Dermis blood vessel endothelial cell (primary cell): ENCODE results near the gene PCDHGB3. TPM values are rescaled to one million over a fixed set of nuclear protein-coding genes. Genes with fewer than 3 reads are reported as not detected.
"Not testable (repeated sequence)": the region's sequence is repeated elsewhere in the genome, so short reads cannot be mapped to it uniquely, and the experiment has no call there.

ENCODE experiments used
- DNase-seq: peaks from one replicate; pipeline ENCODE4 v3.0.0; 2010
- total RNA-seq: library from RNA; depleted of rRNA; stranded (reverse); fragments of >200 nt; gene quantifications from 2 replicates; pipeline ENCODE4 v1.2.3, GENCODE V29; 2014

PCDHGB3 gene
- total RNA-seq, 1 donor from 2014 or later, result 3.6 TPM

- peak; percentile 70 for DNase-seq
Measured at GRCh38 chr5:141359790-141360426, 10.1 kb upstream of the PCDHGB3 start, which contains the start of gene PCDHGB2. TSS of gene PCDHGB2 (plus strand) at chr5:141359994. CDS start at chr5:141360136, 142 bp downstream.

DNA sequence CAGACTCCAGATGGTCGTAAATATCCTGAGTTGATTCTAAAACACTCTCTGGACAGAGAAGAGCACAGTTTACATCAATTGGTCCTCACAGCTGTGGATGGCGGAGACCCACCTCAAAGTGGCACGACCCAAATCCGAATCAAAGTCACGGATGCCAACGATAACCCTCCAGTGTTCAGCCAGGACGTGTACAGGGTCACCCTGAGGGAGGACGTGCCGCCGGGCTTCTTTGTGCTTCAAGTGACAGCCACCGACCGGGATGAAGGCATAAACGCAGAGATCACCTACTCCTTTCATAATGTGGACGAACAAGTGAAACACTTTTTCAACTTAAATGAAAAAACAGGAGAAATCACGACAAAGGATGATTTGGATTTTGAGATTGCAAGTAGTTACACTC is 9.4 kb upstream of the PCDHGB3 start:
- no peak for DNase-seq

DNA sequence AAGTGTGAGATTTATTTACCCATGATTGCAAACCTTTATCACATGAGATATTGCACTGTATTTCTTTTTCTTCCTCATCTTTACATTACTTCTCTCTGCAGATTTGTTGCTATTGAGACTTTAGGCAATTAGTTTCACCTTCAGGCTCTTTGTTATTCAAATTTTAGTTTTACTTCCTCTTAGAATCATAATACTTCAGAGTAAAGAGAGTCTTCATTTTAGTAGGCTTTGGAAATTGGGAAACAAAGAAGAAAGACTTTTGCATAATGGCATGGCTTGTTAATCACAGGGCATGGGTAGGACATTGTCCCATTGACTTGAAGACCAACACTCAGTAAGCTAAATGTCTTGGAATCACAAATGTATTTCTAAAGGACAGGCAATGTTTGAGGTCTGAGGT is 7.3 kb upstream of the PCDHGB3 start:
- DNase-seq, result no peak

DNA sequence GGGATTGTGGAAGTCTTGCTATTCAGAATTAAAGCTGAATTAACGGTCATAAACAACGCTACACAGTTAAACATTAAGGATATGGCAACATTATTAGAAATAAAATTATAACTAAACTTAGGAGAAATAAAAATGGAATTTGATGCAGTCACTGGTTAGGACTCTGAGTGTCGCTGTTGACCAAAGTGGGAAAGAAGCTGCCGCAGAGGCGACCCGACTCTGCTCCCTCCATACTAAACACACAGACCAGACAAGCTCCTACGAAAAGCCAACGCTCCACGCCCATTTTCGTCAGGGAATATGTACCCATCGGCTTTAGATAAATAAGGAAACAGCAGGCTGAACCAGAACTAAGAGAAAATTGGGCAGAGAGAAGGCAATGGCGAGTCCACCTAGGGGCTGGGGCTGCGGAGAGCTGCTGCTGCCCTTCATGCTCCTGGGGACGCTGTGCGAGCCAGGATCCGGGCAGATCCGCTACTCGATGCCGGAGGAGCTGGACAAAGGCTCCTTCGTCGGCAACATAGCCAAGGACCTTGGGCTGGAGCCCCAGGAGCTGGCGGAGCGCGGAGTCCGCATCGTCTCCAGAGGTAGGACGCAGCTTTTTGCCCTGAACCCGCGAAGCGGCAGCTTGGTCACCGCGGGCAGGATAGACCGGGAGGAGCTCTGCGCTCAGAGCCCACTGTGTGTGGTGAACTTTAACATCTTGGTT is 5.9 kb upstream of the PCDHGB3 start, which contains the start of gene PCDHGA5:
Gene PCDHGA5, plus strand, starts transcription at position 211 of the 709 bp plus-strand sequence. Its CDS starts 169 bp downstream, at position 380.
- DNase-seq, result peak; percentile 32

DNA sequence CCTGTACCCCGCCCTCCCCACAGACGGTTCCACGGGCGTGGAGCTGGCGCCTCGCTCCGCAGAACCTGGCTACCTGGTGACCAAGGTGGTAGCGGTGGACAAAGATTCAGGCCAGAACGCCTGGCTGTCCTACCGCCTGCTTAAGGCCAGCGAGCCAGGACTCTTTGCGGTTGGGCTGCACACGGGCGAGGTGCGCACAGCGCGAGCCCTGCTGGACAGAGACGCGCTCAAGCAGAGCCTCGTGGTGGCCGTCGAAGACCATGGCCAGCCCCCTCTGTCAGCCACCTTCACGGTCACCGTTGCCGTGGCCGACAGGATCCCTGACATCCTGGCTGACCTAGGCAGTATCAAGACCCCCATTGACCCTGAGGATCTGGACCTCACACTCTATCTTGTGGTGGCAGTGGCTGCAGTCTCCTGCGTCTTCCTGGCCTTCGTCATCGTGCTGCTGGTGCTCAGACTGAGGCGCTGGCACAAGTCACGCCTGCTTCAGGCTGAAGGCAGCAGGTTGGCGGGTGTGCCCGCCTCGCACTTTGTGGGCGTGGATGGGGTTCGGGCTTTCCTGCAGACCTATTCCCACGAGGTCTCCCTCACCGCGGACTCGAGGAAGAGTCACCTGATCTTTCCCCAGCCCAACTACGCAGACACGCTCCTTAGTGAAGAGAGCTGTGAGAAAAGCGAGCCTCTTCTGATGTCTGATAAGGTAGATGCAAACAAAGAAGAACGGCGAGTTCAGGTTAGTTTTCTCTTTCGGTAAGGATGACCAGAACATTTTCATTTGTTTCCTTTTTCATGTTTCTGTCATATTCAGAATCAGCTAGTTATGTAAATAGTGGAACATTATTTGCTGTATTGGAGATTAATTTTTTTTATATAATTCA is 3.8 kb upstream of the PCDHGB3 start:
- DNase-seq, result no peak

DNA sequence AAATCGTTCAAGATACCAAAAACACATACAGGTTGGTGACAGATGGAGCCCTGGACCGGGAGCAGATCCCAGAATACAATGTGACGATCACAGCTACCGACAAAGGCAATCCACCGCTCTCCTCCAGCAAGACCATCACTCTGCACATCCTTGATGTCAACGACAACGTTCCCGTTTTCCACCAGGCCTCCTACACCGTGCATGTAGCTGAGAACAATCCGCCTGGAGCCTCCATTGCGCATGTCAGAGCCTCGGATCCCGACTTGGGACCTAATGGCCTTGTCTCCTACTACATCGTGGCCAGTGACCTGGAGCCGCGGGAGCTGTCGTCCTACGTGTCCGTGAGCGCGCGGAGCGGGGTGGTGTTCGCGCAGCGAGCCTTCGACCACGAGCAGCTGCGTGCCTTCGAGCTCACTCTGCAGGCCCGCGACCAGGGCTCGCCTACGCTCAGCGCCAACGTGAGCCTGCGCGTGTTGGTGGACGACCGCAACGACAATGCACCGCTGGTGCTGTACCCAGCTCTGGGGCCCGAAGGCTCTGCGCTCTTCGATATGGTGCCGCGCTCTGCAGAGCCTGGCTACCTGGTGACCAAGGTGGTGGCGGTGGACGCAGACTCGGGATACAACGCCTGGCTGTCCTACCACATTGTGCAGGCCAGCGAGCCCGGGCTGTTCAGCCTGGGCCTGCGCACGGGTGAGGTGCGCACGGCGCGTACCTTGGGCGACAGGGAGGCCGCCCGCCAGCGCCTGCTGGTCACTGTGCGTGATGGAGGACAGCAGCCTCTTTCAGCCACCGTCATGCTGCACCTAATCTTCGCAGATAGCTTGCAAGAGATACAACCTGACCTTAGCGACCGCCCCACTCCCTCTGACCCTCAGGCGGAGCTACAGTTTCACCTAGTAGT is 1.8 kb downstream of the PCDHGB3 start:
- no peak for DNase-seq

DNA sequence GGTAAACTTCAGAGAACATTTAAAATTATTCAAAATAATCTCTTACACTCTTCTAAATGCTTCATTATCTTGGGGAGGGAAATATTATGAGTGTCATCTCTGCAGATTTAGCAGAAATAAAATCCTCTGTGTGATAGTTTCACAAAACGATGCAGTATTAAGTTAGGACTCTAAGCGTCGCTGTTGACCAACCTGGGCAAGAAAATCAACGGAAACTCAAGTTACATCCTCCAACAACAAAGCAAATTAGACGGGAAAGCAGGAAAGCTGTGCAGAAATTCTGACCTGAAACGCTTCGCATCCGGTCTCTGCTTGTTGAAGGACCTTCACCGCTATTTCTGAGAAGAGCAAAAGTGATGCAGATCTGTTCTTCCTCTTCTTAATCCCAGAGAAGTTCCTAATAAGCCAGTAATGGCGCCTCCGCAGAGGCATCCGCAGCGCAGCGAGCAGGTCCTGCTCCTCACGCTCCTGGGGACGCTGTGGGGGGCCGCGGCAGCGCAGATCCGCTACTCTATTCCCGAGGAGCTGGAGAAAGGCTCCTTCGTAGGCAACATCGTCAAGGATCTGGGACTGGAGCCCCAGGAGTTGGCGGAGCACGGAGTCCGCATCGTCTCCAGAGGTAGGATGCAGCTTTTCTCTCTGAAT is 3.8 kb downstream of the PCDHGB3 start, which contains the start of gene PCDHGA6:
Gene PCDHGA6, plus strand, starts transcription at position 219 of the 645 bp plus-strand sequence. Its CDS starts 193 bp downstream, at position 412.
- DNase-seq, result peak; percentile 56

GRCh38 chr5:141374627-141375026 is 4.6 kb downstream of the PCDHGB3 start:
- no peak for DNase-seq

- not testable (repeated sequence) for DNase-seq
Measured at GRCh38 chr5:141375444-141376155, 5.6 kb downstream of the PCDHGB3 start.

DNA sequence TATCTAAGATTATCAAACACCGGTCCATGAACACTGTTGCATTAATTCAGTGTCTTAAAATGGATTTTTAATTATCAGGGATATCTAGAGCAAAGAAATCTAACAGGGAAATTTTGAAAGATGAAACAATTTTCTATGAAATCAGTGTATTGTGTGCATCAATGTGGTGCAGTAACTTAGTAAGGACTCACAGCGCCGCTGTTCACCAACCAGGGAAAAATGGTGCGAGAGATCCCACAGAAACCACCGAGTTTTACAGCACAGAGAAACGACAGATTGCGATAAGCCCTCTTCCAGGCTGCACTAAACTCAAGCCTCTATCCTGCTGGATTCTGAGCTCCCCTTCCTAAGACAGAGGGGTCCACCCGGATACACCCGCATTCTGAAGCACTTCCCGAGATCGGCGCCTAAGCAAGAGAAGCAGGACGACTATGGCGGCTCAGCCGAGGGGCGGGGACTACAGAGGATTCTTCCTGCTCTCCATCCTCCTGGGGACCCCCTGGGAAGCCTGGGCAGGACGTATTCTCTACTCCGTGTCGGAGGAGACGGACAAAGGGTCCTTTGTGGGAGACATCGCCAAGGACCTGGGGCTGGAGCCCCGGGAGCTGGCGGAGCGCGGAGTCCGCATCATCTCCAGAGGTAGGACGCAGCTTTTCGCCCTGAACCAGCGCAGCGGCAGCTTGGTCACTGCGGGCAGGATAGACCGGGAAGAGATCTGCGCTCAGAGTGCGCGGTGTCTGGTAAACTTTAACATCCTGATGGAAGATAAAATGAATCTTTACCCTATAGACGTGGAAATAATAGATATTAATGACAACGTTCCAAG is 12.6 kb downstream of the PCDHGB3 start, which contains the start of gene PCDHGA7:
Gene PCDHGA7, plus strand, starts transcription at position 274 of the 826 bp plus-strand sequence. Its CDS starts 158 bp downstream, at position 432.
- DNase-seq, result peak; percentile 53

DNA sequence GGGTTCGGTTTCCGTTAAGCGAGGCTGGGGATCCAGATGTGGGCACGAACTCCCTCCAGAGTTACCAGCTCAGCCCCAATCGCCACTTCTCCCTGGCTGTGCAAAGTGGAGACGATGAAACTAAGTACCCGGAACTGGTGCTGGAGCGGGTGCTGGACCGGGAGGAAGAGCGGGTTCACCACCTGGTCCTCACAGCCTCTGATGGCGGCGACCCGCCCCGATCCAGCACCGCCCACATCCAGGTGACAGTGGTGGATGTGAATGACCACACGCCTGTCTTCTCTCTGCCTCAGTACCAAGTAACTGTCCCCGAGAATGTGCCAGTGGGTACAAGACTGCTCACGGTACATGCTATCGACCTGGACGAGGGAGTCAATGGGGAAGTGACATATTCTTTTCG is 13.3 kb downstream of the PCDHGB3 start:
- DNase-seq, result no peak

- DNase-seq, result no peak
Measured at GRCh38 chr5:141384471-141385267, 14.6 kb downstream of the PCDHGB3 start.

DNA sequence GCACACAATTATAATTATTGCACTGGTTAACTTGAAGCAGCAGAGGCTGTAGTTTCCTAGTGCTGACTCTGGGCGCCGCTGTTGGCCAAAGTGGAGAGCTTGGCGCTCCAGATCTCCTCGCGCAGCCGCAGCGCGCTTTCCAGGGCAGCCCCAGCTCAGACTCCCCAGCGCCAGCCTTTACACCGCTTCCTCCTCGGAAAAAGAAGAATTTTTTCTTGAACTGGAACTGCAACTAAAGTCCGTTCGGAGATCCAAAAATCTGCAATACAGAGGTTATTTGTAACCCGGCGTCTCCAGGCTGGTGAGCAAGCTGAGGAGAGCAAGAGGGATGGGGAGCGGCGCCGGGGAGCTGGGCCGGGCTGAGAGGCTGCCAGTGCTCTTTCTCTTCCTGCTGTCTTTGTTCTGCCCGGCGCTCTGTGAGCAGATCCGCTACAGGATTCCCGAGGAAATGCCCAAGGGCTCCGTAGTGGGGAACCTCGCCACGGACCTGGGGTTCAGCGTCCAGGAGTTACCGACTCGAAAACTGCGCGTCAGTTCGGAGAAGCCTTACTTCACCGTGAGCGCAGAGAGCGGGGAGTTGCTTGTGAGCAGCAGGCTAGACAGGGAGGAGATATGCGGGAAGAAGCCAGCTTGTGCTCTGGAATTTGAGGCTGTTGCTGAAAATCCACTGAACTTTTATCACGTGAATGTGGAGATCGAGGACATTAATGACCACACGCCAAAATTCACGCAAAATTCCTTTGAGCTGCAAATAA is 17.7 kb downstream of the PCDHGB3 start, which contains the start of gene PCDHGB4:
Gene PCDHGB4, plus strand, starts transcription at position 142 of the 755 bp plus-strand sequence. Its CDS starts 187 bp downstream, at position 329.
- DNase-seq, result peak; percentile 67

- no peak for DNase-seq
Measured at GRCh38 chr5:141388661-141389060, 18.6 kb downstream of the PCDHGB3 start.

DNA sequence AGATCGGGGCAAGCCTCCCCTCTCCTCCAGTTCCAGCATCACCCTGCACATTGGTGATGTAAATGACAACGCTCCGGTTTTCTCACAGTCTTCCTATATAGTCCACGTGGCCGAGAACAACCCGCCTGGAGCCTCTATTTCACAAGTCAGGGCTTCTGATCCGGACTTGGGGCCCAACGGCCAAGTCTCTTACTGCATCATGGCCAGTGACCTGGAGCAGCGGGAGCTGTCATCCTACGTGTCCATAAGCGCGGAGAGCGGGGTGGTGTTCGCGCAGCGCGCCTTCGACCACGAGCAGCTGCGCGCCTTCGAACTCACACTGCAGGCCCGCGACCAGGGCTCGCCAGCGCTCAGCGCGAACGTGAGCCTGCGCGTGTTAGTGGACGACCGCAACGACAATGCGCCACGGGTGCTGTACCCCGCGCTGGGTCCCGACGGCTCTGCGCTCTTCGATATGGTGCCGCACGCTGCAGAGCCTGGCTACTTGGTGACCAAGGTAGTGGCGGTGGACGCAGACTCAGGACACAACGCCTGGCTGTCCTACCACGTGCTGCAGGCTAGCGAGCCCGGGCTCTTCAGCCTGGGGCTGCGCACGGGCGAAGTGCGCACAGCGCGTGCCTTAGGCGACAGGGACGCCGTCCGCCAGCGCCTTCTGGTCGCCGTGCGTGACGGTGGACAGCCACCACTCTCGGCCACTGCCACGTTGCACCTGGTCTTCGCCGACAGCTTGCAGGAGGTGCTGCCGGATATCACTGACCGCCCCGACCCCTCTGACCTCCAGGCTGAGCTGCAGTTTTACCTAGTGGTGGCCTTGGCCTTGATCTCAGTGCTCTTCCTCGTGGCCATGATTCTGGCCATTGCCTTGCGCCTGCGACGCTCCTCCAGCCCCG is 19.4 kb downstream of the PCDHGB3 start:
- no peak for DNase-seq

DNA sequence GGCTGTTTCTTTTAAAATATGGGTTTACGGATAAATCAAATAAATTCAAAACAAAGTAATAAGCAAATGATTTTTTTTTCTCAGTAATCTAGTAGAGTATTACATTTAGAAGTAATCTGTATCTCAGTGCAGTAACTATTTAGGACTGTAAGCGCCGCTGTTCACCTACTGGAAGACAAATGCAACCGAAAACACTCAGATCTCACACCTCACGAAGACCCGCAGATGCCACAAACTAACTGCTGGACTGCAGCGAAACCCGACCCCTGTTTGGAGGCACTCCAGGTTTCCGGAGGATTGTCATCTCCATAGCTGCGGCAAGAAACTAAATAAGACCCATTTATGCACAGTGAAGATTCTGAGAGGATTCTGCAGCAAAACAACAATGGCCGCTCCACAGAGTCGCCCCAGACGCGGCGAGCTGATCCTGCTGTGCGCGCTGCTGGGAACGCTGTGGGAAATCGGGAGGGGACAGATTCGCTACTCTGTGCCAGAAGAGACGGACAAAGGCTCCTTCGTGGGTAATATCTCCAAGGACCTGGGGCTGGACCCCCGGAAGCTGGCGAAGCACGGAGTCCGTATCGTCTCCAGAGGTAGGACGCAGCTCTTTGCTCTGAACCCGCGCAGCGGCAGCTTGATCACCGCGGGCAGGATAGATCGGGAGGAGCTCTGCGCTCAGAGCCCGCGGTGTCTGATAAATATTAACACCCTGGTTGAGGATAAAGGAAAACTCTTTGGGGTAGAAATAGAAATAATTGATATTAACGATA is 22.6 kb downstream of the PCDHGB3 start, which contains the start of gene PCDHGA8:
Gene PCDHGA8, plus strand, starts transcription at position 205 of the 770 bp plus-strand sequence. Its CDS starts 181 bp downstream, at position 386.
- no peak for DNase-seq
